Activated CD4-positive, alpha-beta T cell treated with anti-CD3 and anti-CD28 coated beads, Interleukin-10, Interleukin-2, amounts not matched to agents 100 ng/mL and 50 ng/mL, durations not matched to agents 16 hours and 8 hours (primary cell): Measurements from ENCODE around the gene ABCG4.
"Not testable (repeated sequence)": the region's sequence is repeated elsewhere in the genome, so short reads cannot be mapped to it uniquely, and the experiment has no call there.

Experiments
- DNase-seq: peaks from one replicate; pipeline ENCODE4 v3.0.0-alpha.2; 2020

Gene ABCG4

DNA sequence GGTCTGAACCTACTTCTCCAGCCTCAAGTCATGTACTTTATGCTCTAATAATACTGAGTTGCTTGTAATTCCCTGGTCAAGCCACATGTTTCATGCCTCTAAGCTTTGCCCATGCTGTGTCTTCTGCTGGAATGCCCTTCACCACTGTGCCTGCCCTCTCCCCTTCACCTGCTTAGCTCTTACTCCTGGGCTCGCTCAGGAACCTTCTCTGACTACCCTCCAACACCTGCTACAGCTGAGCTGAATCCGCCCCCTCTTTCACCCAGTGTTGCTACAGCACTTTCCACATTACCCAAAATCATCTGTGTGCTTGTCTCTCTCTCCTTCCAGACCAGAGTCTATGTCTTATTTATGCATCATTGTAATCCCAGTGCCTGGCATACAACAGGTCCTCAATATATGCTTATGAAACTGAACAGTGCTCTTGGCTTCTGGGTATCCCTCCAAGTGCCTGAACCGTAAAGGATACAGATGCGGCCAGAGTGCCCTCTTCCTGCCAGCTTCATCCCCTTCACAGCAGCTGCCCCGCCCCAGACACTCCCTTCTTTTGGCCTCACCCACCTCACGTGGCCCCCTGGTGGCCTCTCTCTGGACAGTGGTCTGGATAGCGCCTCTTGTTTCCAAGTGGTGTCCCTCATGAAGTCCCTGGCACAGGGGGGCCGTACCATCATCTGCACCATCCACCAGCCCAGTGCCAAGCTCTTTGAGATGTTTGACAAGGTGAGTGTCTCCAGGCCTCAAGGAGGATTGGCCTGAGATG, 7.1 kb downstream of the ABCG4 start:
- DNase-seq = no peak

DNA sequence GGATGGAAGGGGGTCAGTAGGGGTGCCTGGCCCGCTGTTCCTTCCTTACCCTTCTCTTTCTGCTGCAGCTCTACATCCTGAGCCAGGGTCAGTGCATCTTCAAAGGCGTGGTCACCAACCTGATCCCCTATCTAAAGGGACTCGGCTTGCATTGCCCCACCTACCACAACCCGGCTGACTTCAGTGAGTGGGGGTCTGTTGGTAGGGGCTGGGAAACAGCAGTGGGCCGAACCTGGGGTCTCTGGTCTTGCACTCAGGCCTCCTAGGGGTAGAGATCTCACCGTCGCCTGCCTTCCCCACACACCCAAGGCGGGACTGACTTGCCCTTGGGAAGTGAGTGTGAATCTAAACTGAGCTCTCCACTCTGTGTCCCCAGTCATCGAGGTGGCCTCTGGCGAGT, 7.6 kb downstream of the ABCG4 start:
- DNase-seq = no peak

DNA sequence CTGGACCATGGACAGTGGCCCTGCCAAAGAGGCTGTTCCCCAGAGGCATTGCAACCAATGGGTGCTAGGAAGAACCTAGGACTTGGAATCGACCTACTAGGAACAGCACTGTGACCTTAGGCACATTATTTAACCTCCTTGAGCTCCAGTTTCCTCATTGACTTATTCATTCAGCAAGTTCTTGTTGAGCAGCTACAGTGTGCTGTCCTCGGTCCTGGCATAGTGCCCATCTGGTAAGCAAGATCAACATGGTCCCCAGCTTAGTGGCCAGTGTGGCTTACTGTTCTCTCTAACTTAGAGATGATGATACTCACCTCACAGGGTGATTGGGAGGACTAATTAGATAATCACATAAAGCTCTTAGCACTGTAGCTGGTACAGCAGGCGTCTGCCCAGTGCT, 8.2 kb downstream of the ABCG4 start:
- no peak for DNase-seq

- DNase-seq = no peak
Measured at GRCh38 chr11:119158467-119158866, 9.6 kb downstream of the ABCG4 start.

DNA sequence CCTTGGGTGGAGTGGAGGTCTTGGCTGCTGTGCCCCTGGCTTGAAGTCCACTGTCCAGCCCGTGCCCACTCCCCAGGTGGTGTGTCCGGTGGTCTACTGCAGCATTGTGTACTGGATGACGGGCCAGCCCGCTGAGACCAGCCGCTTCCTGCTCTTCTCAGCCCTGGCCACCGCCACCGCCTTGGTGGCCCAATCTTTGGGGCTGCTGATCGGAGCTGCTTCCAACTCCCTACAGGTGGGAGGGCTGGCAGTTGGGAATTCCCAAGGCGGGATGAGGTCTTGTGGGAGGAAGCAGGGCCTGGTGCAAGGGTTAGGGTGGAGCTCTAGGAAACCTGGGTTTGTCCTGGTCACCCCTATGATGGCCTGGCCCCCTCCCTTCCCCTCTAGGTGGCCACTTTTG, 11.3 kb downstream of the ABCG4 start:
- DNase-seq = no peak

GRCh38 chr11:119161871-119162270, 13.0 kb downstream of the ABCG4 start:
- DNase-seq = no peak

- no peak for DNase-seq
Measured at GRCh38 chr11:119166368-119167076, 17.7 kb downstream of the ABCG4 start.

DNA sequence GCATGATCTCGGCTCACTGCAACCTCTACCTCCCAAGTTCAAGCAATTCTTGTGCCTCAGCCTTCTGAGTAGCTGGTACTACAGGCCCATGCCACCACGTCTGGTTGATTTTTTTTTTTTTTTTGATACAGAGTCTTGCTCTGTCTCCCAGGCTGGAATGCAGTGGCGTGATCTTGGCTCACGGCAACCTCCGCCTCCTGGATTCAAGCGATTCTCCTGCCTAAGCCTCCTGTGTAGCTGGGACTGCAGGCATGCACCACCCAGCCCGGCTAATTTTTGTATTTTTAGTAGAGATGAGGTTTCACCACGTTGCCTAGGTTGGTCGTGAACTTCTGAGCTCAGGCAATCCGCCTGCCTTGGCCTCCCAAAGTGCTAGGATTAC, 18.2 kb downstream of the ABCG4 start:
- not testable (repeated sequence) for DNase-seq

DNA sequence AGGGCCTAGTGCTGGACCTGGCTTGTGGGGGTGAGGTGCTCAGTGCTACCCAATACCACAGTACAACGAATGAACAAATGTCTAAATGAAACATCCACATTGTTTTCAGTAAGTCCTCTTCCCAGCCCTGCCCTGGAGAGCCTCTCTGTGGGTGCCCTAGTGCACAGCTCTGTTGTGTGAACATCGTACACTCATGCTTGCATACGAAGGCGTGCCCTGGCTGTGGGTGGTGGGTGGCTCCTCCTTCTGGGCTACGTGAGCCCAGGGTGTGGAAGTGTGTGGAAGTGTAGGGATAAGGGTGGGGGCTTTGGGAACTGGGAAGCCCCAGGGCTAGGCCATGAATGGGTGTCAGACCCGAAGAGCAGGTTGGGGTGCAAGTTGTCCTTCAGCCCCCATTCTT, 19.1 kb downstream of the ABCG4 start:
- DNase-seq = no peak

DNA sequence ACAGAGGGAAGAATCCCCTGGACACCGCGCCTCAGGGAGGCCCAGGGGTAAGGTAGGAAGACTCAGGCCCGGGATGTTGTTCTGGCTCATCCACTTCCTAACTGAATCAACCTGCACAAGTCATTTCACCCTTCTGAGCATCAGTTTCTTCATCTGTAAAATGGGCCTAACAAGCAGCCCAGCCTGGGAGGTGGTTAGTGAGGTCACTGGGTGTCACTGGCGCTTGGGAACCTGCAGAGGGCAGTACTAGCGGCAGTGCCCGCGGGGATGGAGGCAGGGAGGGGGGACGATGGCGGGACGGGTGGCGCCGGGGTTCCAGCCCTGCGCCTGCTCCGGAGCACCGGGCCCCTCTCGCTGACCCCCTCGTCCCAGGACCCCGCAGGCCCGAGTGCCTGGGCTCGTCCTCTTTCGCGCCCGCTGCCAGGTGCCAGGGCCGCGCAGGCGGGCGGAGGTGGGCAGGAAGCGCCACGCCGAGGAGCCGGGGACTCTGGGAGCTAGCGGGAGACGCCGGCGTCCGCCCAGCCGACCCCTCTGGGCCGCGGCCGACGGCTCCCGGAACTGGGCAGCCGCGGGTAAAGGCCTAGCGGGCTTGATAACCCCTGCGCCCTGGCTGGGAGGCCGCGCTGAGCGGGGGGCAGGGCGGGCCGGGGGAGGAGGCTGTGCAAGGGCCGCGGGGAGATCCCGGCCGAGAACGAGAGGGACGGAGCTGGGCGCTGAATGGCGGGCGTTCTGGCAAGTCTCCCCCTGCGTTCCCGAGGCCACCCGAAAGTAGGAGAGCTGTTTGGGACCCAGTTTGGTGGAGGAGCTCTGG, 19.8 kb downstream of the ABCG4 start, which contains the start of gene NLRX1:
Gene NLRX1, plus strand, starts transcription at position 255 of the 811 bp plus-strand sequence. CDS start 2,679 bp downstream, outside the sequence.
- DNase-seq = peak; percentile 94

- peak; percentile 69 for DNase-seq
Measured at GRCh38 chr11:119169282-119169719, 20.4 kb downstream of the ABCG4 start.

GRCh38 chr11:119172513-119172912, 23.7 kb downstream of the ABCG4 start:
- DNase-seq = no peak

GRCh38 chr11:119173453-119173852, 24.6 kb downstream of the ABCG4 start:
- no peak for DNase-seq

- DNase-seq = peak; percentile 27
Measured at GRCh38 chr11:119175493-119176077, 26.7 kb downstream of the ABCG4 start.

GRCh38 chr11:119178166-119178680, 29.4 kb downstream of the ABCG4 start:
- DNase-seq = no peak

- no peak for DNase-seq
Measured at GRCh38 chr11:119179342-119179741, 30.5 kb downstream of the ABCG4 start.

GRCh38 chr11:119179983-119180382, 31.1 kb downstream of the ABCG4 start:
- no peak for DNase-seq

GRCh38 chr11:119180729-119181676, 32.2 kb downstream of the ABCG4 start:
- no peak for DNase-seq

GRCh38 chr11:119181677-119182412, 33.0 kb downstream of the ABCG4 start:
- DNase-seq = no peak

DNA sequence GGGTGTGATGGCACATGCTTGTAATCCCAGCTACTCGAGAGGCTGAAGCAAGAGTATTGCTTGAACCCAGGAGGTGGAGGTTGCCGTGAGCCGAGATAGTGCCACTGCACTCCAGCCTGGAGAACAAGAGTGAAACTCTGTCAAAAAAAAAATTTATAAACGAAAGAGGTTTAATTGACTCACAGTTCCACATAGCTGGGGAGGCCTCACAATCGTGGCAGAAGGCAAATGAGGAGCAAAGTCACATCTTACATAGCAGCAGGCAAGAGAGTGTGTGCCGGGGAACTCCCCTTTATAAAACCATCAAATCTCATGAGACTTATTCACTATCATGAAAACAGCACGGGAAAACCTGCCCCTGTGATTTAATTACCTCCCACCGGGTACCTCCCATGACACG, 35.5 kb downstream of the ABCG4 start:
- DNase-seq = not testable (repeated sequence)
